GM23248 (cell line): ENCODE measurements around the gene MLC1. TPM values are rescaled to one million over a fixed set of nuclear protein-coding genes. Genes with fewer than 3 reads are reported as not detected.

Source experiments
- DNase-seq: peaks from one replicate; pipeline ENCODE4 v3.0.0-alpha.2; 2015
- H2AFZ ChIP-seq: fragments of 200-600 bp; sonication (generic); 2 replicates; pipeline ENCODE4 v1.6.1; 2016; ENCODE audit warnings: antibody characterized with exemption
- H3F3A ChIP-seq: fragments of 200-600 bp; sonication (generic); 2 replicates; pipeline ENCODE4 v1.6.1; 2016; ENCODE audit warnings: mild to moderate bottlenecking, antibody characterized with exemption, mixed run types; ENCODE audit not compliant: insufficient read depth
- H3K27ac ChIP-seq: fragments of 200-600 bp; sonication (generic); 2 replicates; pipeline ENCODE4 v1.5.1; 2016; ENCODE audit warnings: mild to moderate bottlenecking
- H3K27me3 ChIP-seq: fragments of 200-600 bp; sonication (generic); replicated peaks from 2 replicates; pipeline ENCODE4 v1.6.1; 2016; ENCODE audit warnings: mild to moderate bottlenecking; ENCODE audit not compliant: insufficient read depth
- H3K36me3 ChIP-seq: fragments of 200-600 bp; sonication (generic); 2 replicates; pipeline ENCODE4 v1.6.1; 2016; ENCODE audit warnings: low read depth, mild to moderate bottlenecking
- H3K4me1 ChIP-seq: fragments of 200-600 bp; sonication (generic); 2 replicates; pipeline ENCODE4 v1.6.1; 2016; ENCODE audit warnings: mild to moderate bottlenecking; ENCODE audit not compliant: insufficient read depth
- H3K4me2 ChIP-seq: fragments of 200-600 bp; sonication (generic); one replicate; pipeline ENCODE4 v1.6.1; 2016; ENCODE audit warnings: mild to moderate bottlenecking; ENCODE audit not compliant: unreplicated experiment
- H3K4me3 ChIP-seq: fragments of 200-600 bp; sonication (generic); 2 replicates; pipeline ENCODE4 v1.5.1; 2016; ENCODE audit warnings: mild to moderate bottlenecking
- H3K79me2 ChIP-seq: fragments of 200-600 bp; sonication (generic); 2 replicates; pipeline ENCODE4 v1.6.1; 2016; ENCODE audit warnings: mild to moderate bottlenecking; ENCODE audit not compliant: insufficient read depth
- H3K9ac ChIP-seq: fragments of 200-600 bp; sonication (generic); 2 replicates; pipeline ENCODE4 v1.6.1; 2016; ENCODE audit warnings: mild to moderate bottlenecking
- H3K9me2 ChIP-seq: fragments of 200-600 bp; sonication (generic); 2 replicates; pipeline ENCODE4 v1.6.1; 2016; ENCODE audit warnings: mixed run types, mild to moderate bottlenecking, moderate library complexity; ENCODE audit not compliant: insufficient read depth
- H3K9me3 ChIP-seq: fragments of 200-600 bp; sonication (generic); one replicate; pipeline ENCODE4 v1.6.1; 2017; ENCODE audit warnings: low read depth
- H4K20me1 ChIP-seq: fragments of 200-600 bp; sonication (generic); 2 replicates; pipeline ENCODE4 v1.6.0; 2016; ENCODE audit not compliant: insufficient read depth
- EZH2 ChIP-seq: fragments of 200-600 bp; sonication (generic); IDR thresholded peaks from 2 replicates; pipeline ENCODE4 v1.6.1; 2018; ENCODE audit warnings: antibody characterized with exemption, mild to moderate bottlenecking; ENCODE audit not compliant: insufficient read depth, poor library complexity, severe bottlenecking
- EZH2phosphoT487 ChIP-seq: fragments of 200-600 bp; sonication (generic); IDR thresholded peaks from 2 replicates; pipeline ENCODE4 v1.6.1; 2018; ENCODE audit warnings: antibody characterized with exemption, moderate library complexity, mild to moderate bottlenecking, low read depth; ENCODE audit not compliant: insufficient read depth
- WGBS, 2 experiments: methylation state at CpG; one replicate each; pipeline ENCODE4 v1.1.6; 2015 to 2017; ENCODE audit warnings: low lambda C conversion rate in 2 of 2, low coverage in 1 of 2; ENCODE audit errors: missing lambda C conversion rate in 2 of 2; 5-methylcytosine and 5-hydroxymethylcytosine counted together
- in situ Hi-C: fragments of 300-500 bp; cut with MboI; formaldehyde crosslinking; loops from 2 replicates; pipeline ENCODE4 v1.15.0; 2020
- polyA plus RNA-seq: library from polyadenylated mRNA; unstranded; fragments of >200 nt; fragmentation: Nextera tagmentation; extraction: Ambion mirVana; gene quantifications from 2 replicates; pipeline ENCODE4 v1.2.1, GENCODE V29; 2016
- total RNA-seq: library from RNA; depleted of rRNA; stranded (reverse); fragments of >200 nt; shearing (Covaris generic); gene quantifications from 2 replicates; pipeline ENCODE4 v1.2.3, GENCODE V29; 2014

MLC1 gene
- total and polyA plus RNA-seq, 2 experiments from 2014 or later: not detected

DNA sequence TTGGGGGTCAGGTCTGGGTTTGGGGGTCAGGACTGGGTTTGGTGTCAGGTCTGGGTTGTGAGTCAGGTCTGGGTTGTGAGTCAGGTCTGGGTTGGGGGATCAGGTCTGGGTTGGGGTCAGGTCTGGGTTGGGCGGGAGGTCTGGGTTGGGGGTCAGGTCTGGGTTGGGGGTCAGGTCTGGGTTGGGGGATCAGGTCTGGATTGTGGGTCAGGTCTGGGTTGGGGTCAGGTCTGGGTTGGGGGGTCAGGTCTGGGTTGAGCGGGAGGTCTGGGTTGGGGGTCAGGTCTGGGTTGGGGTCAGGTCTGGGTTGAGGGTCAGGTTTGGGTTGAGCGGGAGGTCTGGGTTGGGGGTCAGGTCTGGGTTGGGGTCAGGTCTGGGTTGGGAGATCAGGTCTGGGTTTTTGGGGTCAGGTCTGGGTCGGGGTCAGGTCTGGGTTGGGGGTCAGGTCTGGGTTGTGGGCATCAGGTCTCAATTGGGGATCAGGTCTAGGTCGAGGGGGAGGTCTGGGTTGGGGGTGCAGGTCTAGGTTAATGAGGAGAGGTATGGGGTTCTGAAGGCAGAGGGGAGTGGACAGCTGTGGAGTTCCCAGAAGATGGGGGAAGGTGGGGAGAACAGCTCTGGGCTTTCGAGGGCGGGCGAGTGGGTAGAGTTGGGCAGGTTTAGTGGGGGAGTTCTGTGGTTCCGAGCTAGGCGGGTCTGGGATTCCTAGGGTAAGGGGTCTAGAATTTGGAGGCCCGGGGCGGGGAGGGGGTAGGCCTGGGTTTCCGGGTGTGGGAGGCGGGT lies 27.8 kb downstream of the MLC1 start:
- H3K27me3 ChIP-seq: peaks cover 29% of the 10 kb centered on the region
- no peak overlapping the region for H3K9ac ChIP-seq
- WGBS, 2 experiments: 39 to 56% methylated on average over 8 to 14 of the region's 14 CpGs
- H3K4me3 ChIP-seq: no peak overlapping the region
- H3K4me2 ChIP-seq: no peak overlapping the region
- no peak overlapping the region for H2AFZ ChIP-seq
- H3K9me2 ChIP-seq: no peaks in the 10 kb centered on the region
- TF ChIP-seq EZH2 (no peak), EZH2phosphoT487 (no peak)
- no peaks in the 10 kb centered on the region for H3K36me3 ChIP-seq
- H3K9me3 ChIP-seq: no peaks in the 10 kb centered on the region
- no peaks in the 10 kb centered on the region for H3F3A ChIP-seq
- H3K4me1 ChIP-seq: no peaks in the 10 kb centered on the region
- no peak for DNase-seq
- H3K27ac ChIP-seq: no peak overlapping the region
- no peaks in the 10 kb centered on the region for H3K79me2 ChIP-seq
- no peaks in the 10 kb centered on the region for H4K20me1 ChIP-seq
- in situ Hi-C loops: no loop called here

DNA sequence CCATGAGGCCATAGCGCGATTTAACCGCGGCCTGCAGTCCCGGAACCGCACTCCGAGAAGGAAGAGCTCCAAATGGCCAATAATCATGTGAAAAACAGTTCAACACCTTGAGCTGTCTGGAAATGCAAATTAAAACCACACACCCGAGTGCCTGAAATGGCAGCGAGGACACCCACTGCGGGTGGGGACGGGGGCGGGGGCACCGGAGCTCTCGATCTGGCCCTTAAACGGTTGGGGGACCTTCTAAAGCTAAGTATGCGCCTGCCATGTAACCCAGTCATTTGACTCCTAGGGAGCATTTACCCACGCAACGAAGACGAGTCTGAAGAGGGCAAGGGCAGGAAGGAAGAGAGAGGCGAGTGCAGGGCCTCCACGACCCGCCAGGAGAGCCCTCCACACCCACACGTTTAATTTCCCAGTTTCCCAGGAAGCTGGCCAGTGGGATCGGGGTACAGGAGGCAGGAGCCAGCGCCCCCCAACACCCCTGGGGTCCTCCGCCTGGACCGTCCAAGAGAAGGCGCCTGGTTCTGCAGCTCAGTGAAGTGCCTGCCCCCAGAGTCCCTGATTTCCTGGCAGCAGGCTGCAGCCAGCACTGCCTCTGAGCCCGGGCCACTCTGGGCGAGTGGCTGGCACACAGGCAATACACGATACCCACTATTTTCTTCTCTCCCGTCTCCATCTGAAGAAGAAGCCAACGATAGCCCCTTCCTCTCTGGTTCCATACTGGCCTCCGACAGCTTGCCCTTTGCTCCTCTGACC lies 28.8 kb downstream of the MLC1 start:
- H3K4me2 ChIP-seq: no peak overlapping the region

DNA sequence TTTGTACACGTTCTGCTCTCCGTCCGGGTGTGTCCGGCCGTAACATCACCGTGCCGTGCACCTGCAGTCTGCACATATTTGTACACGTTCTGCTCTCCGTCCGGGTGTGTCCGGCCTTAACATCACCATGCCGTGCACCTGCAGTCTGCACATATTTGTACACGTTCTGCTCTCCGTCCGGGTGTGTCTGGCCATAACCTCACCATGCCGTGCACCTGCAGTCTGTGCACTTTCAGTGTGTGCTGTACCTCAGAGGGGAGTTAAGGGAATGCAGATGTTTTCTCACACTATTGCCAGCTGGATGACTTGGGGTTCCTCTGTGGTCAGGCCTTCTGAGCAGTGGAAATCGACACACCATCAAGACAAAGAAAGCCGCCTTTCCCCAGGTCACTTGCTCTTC lies 31.4 kb downstream of the MLC1 start:
- H3K4me3 ChIP-seq: no peak overlapping the region
- TF ChIP-seq EZH2: no peak
- H3K9ac ChIP-seq: no peak overlapping the region
- no peaks in the 10 kb centered on the region for H4K20me1 ChIP-seq
- WGBS, 2 experiments: 76 to 78% methylated on average over 18 of the region's 18 CpGs
- no peaks in the 10 kb centered on the region for H3K9me3 ChIP-seq
- no peak overlapping the region for H2AFZ ChIP-seq
- H3K4me2 ChIP-seq: no peak overlapping the region
- no peaks in the 10 kb centered on the region for H3K4me1 ChIP-seq
- no peaks in the 10 kb centered on the region for H3F3A ChIP-seq
- no peaks in the 10 kb centered on the region for H3K79me2 ChIP-seq
- DNase-seq: no peak
- in situ Hi-C loops: no loop called here
- H3K27ac ChIP-seq: no peak overlapping the region
- H3K9me2 ChIP-seq: no peaks in the 10 kb centered on the region
- peaks cover 11% of the 10 kb centered on the region for H3K27me3 ChIP-seq
- H3K36me3 ChIP-seq: no peaks in the 10 kb centered on the region

More for the DNA sequence above, 28.8 kb downstream of the MLC1 start:
- 62 to 65% methylated on average over 31 to 33 of the region's 34 CpGs for WGBS, 2 experiments
- DNase-seq: no peak
- Histone ChIP-seq H3K9me2 (no peaks in the 10 kb centered on the region), H4K20me1 (no peaks in the 10 kb centered on the region), H3K9ac (no peak overlapping the region), H3K9me3 (no peaks in the 10 kb centered on the region), H2AFZ (no peak overlapping the region), H3K4me1 (no peaks in the 10 kb centered on the region), H3F3A (no peaks in the 10 kb centered on the region), H3K79me2 (no peaks in the 10 kb centered on the region), H3K36me3 (no peaks in the 10 kb centered on the region), H3K27ac (no peak overlapping the region), H3K4me3 (no peak overlapping the region), H3K27me3 (peaks cover 29% of the 10 kb centered on the region)
- in situ Hi-C loops: no loop called here
- TF ChIP-seq EZH2phosphoT487: no peak
- no peak for TF ChIP-seq EZH2

DNA sequence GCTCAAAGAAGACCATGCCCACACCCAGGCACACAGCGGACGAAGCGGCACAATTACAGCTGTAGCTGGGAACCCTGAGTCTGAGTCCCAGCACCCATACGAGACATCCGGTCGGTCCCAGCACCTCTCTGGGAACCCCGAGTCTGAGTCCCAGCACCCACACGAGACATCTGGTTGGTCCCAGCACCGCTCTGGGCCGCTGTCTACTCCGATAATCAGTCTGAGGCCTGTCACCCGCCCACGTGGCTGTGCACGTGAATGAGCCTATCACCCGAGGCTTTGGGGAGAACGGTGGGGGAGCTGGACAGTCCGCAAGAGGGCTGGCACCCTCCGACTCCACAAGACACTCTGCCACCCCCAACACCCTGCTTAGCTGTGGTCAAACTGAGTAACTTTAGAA lies 33.3 kb downstream of the MLC1 start:
- H3K79me2 ChIP-seq: no peaks in the 10 kb centered on the region
- no peaks in the 10 kb centered on the region for H3K9me2 ChIP-seq
- DNase-seq: no peak
- in situ Hi-C loops: no loop called here
- no peak overlapping the region for H3K4me2 ChIP-seq
- no peak overlapping the region for H3K4me3 ChIP-seq
- no peak overlapping the region for H3K27ac ChIP-seq
- H3K27me3 ChIP-seq: peaks cover 8% of the 10 kb centered on the region; the same call in 1 of the 2 replicates
- no peaks in the 10 kb centered on the region for H3K36me3 ChIP-seq
- H3K9me3 ChIP-seq: no peaks in the 10 kb centered on the region
- H3K4me1 ChIP-seq: no peaks in the 10 kb centered on the region
- no peak overlapping the region for H2AFZ ChIP-seq
- H3K9ac ChIP-seq: no peak overlapping the region
- no peaks in the 10 kb centered on the region for H3F3A ChIP-seq
- TF ChIP-seq EZH2phosphoT487: no peak
- no peak for TF ChIP-seq EZH2
- 61 to 65% methylated on average over 14 to 18 of the region's 18 CpGs for WGBS, 2 experiments
- H4K20me1 ChIP-seq: no peaks in the 10 kb centered on the region
